Panc1 (cell line): ENCODE results near the gene ADAT3. TPM values are rescaled to one million over a fixed set of nuclear protein-coding genes. Genes with fewer than 3 reads are reported as not detected.
A peak's percentile ranks its signal among the peaks of the same experiment; 100 is the strongest.

ENCODE experiments used
- ATAC-seq: fragments of 200-7000 bp; cut with Tn5 transposase; 2 replicates; pipeline ENCODE4 v1.9.1; 2020; ENCODE audit warnings: mild to moderate bottlenecking, moderate library complexity
- BruUV-seq: library from RNA; stranded (reverse); fragments of 400-500 nt; replicated peaks from 2 replicates; lab custom pipeline; 2021; lab: Mats Ljungman, UMichigan
- CTCF ChIA-PET: fragments of 300-600 bp; sonication (Branson Sonifier 250); formaldehyde crosslinking; loops from one replicate; lab custom pipeline; 2022; ENCODE audit warnings: antibody characterized with exemption; lab: Charles Lee
- POLR2A ChIA-PET: fragments of 300-600 bp; sonication (Branson Sonifier 250); formaldehyde crosslinking; loops from one replicate; lab custom pipeline; 2022; ENCODE audit warnings: antibody characterized with exemption; lab: Charles Lee
- DNase-seq: peaks from one replicate; pipeline ENCODE4 v3.0.0-alpha.2; 2010; ENCODE audit warnings: low read depth, low spot score
- H3K27ac ChIP-seq: 2 replicates; pipeline ENCODE4 v1.5.1; 2011; ENCODE audit warnings: mild to moderate bottlenecking, low read length, inconsistent platforms
- H3K27me3 ChIP-seq: fragments of 200-500 bp; sonication (Bioruptor generic); 2 replicates; pipeline ENCODE4 v1.6.0; 2014; ENCODE audit warnings: low read length, inconsistent platforms; ENCODE audit not compliant: control insufficient read depth, insufficient read depth
- H3K36me3 ChIP-seq: fragments of 200-500 bp; sonication (Bioruptor generic); 2 replicates; pipeline ENCODE4 v1.5.1; 2014; ENCODE audit warnings: inconsistent platforms, mild to moderate bottlenecking, low read length, moderate library complexity; ENCODE audit not compliant: control insufficient read depth, insufficient read depth
- H3K4me1 ChIP-seq: 2 replicates; pipeline ENCODE4 v1.5.1; 2011; ENCODE audit warnings: inconsistent platforms, mild to moderate bottlenecking, low read length, moderate library complexity; ENCODE audit not compliant: control insufficient read depth, insufficient read depth
- H3K4me3 ChIP-seq, 2 experiments: 2 replicates each; pipeline ENCODE4 v1.5.1; 2011 to 2012; ENCODE audit warnings: low read depth in 2 of 2, low read length in 2 of 2, mild to moderate bottlenecking in 2 of 2, inconsistent platforms in 1 of 2, moderate library complexity in 1 of 2
- H3K9me3 ChIP-seq: fragments of 200-500 bp; sonication (Bioruptor generic); 2 replicates; pipeline ENCODE4 v1.5.1; 2014; ENCODE audit warnings: low read depth, mild to moderate bottlenecking, inconsistent platforms, low read length, moderate library complexity; ENCODE audit not compliant: control insufficient read depth, insufficient read depth
- CTCF ChIP-seq: fragments of 450-650 bp; IDR thresholded peaks from 2 replicates; pipeline ENCODE4 v1.5.1; 2017; ENCODE audit warnings: mild to moderate bottlenecking
- POLR2AphosphoS5 ChIP-seq: IDR thresholded peaks from 2 replicates; pipeline ENCODE4 v1.6.1; 2012; ENCODE audit warnings: mild to moderate bottlenecking, low read depth, low read length, moderate library complexity
- REST ChIP-seq, 2 experiments: IDR thresholded peaks; 2 replicates each; pipeline ENCODE4 v1.6.1; 2011 to 2012; ENCODE audit warnings: low read depth in 2 of 2, control low read depth in 1 of 2, low read length in 1 of 2, mild to moderate bottlenecking in 1 of 2, moderate library complexity in 1 of 2; ENCODE audit not compliant: insufficient read depth in 1 of 2
- SIN3A ChIP-seq: IDR thresholded peaks from 2 replicates; pipeline ENCODE4 v1.6.1; 2012; ENCODE audit warnings: low read depth, mild to moderate bottlenecking, low read length, moderate library complexity, borderline replicate concordance; ENCODE audit not compliant: insufficient read depth
- TCF7L2 ChIP-seq: IDR thresholded peaks from 2 replicates; pipeline ENCODE4 v1.6.1; 2011; ENCODE audit warnings: mild to moderate bottlenecking, low read depth, low read length, inconsistent platforms
- in situ Hi-C: cut with HindIII; loops from 2 replicates; pipeline ENCODE4 v1.10.0; 2016; ENCODE audit warnings: low sequenced_read_pairs, low pct_unique_long_range_greater_than_20kb
- intact Hi-C: fragments of 100-400 bp; cut with micrococcal nuclease; formaldehyde crosslinking; loops from one replicate; pipeline ENCODE4 v1.10.0; 2022; ENCODE audit not compliant: unreplicated experiment
- total RNA-seq: library from RNA; stranded (reverse); gene quantifications from one replicate; pipeline ENCODE4 v1.2.1, GENCODE V29; 2021; ENCODE audit not compliant: unreplicated experiment

The ADAT3 gene
- total RNA-seq, 1 experiment from 2014 or later: 8.9 TPM

DNA sequence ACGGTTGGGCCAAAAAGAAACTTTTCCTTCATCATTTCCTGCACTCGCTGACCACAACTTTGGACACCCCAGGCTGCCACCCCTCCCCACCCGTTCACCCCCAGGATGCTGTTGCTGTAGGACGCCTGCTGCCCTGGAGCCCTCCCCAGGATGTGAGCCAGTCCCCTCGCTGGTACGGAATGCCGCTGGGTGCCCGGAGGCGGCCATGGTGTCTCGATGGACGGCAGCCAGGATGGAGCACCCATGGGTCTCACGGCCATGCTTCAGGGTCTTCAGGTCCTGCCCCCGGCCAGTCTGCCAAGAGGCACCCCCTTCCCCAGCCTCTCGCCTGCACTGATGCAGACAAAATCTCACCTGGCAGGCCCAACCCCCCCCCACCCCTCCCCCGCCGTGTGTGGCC is 20.3 kb downstream of the ADAT3 start:
- H3K27me3 ChIP-seq: no peaks in the 10 kb centered on the region
- POLR2A ChIA-PET: no interaction called here
- intact Hi-C loops: no loop called here
- H3K4me1 ChIP-seq: no peaks in the 10 kb centered on the region; the same call in 1 of the 2 replicates
- H3K9me3 ChIP-seq: no peaks in the 10 kb centered on the region
- H3K36me3 ChIP-seq: no peaks in the 10 kb centered on the region
- CTCF ChIA-PET: no interaction called here
- in situ Hi-C loops: no loop called here
- BruUV-seq: TSS peak; percentile 94
- TF ChIP-seq REST (IDR thresholded peaks at IDR 0.05; ENCODE audit: insufficient read depth in 1 of 2, low read depth in 2 of 2, low read length in 1 of 2) (no peak), CTCF (no peak), POLR2AphosphoS5 (no peak), SIN3A (no peak)
- H3K27ac ChIP-seq: no peak overlapping the region
- no peak for DNase-seq
- H3K4me3 ChIP-seq: no peak overlapping the region
- ATAC-seq: no peak

GRCh38 chr19:1929021-1929742 is 24.0 kb downstream of the ADAT3 start:
- ChIA-PET CTCF (interaction anchor here (1.1 kb wide), 1 partner anchor 81 kb away, joined by 12 read pairs; no protein-coding TSS in a partner anchor), POLR2A (no interaction called here)
- 0 out of 2 replicates have a peak overlapping the region, but pooled peaks have one; percentile 23 for H3K27ac ChIP-seq
- TF ChIP-seq CTCF (peak; percentile 87), TCF7L2 (no peak)
- peak overlapping the region; percentile 35 to 55 for H3K4me3 ChIP-seq
- ATAC-seq (peak; percentile 89), DNase-seq (no peak)
- no peaks in the 10 kb centered on the region; the same call in 1 of the 2 replicates for H3K4me1 ChIP-seq
- H3K36me3 ChIP-seq: no peaks in the 10 kb centered on the region
- no TSS peak for BruUV-seq
- in situ Hi-C loops: no loop called here
- intact Hi-C loops: no loop called here
- no peaks in the 10 kb centered on the region; the same call in 1 of the 2 replicates for H3K9me3 ChIP-seq
- no peaks in the 10 kb centered on the region for H3K27me3 ChIP-seq
